ENCODE results near the gene CDKAL1. TPM values are rescaled to one million over a fixed set of nuclear protein-coding genes. Genes with fewer than 3 reads are reported as not detected.
A peak's percentile ranks its signal among the peaks of the same experiment; 100 is the strongest.

Gene CDKAL1
- total and polyA plus RNA-seq, 10 of the 15 experiments (the other 5 are each of a cell fraction or from before 2014, with no cell fraction given), result 10.7 to 26.9 (median 17.3) TPM

- no peak for TF ChIP-seq ATF2 (IDR thresholded peaks at IDR 0.05; ENCODE audit: low read length)
- no peak for TF ChIP-seq ZZZ3 (IDR thresholded peaks at IDR 0.05; ENCODE audit: control insufficient read depth, insufficient read length, low read depth)
- TF ChIP-seq MEF2B (IDR thresholded peaks at IDR 0.05; ENCODE audit: partially characterized antibody, poor library complexity, severe bottlenecking), result no peak
- no peak for TF ChIP-seq YY1 (IDR thresholded peaks at IDR 0.05; ENCODE audit: low read depth, low read length)
- TF ChIP-seq SPI1 (IDR thresholded peaks at IDR 0.05; ENCODE audit: borderline replicate concordance, insufficient read depth, low read depth, low read length), result no peak
- peak; percentile 42 to 70; a peak in 2 of 4 replicates for TF ChIP-seq IKZF2 (IDR thresholded peaks at IDR 0.05)
- peak in 1 of 2 experiments; percentile 39; a peak in 1 of 4 replicates for TF ChIP-seq BHLHE40 (IDR thresholded peaks at IDR 0.05; ENCODE audit: borderline replicate concordance in 1 of 2, low read depth in 2 of 2, low read length in 1 of 2)
- no peak for TF ChIP-seq CHD4 (IDR thresholded peaks at IDR 0.05)
- TF ChIP-seq MLLT1 (IDR thresholded peaks at IDR 0.05), result no peak
- no peak for TF ChIP-seq ZNF274 (IDR thresholded peaks at IDR 0.05; ENCODE audit: insufficient read depth, insufficient read length)
- 0 out of 2 replicates have a peak, but pooled peaks have one; percentile 15 for TF ChIP-seq ATF7 (IDR thresholded peaks at IDR 0.05; ENCODE audit: low read depth)
- TF ChIP-seq GATAD2B (conservative IDR thresholded peaks at IDR 0.05; ENCODE audit: low read depth), result no peak
- TF ChIP-seq ZBTB40 (IDR thresholded peaks at IDR 0.05; ENCODE audit: borderline replicate concordance), result peak; percentile 84; the same call in 1 of the 2 replicates
- TF ChIP-seq MTA2 (IDR thresholded peaks at IDR 0.05; ENCODE audit: low read depth), result 0 out of 2 replicates have a peak, but pooled peaks have one; percentile 38
- TF ChIP-seq NFIC (IDR thresholded peaks at IDR 0.05; ENCODE audit: low read depth, low read length), result no peak
- no peak for TF ChIP-seq SIN3A (IDR thresholded peaks at IDR 0.05; ENCODE audit: low read depth, low read length)
- no peak for TF ChIP-seq HDAC6 (IDR thresholded peaks at IDR 0.05; ENCODE audit: unreplicated experiment)
- no peak for TF ChIP-seq SREBF2 (IDR thresholded peaks at IDR 0.05; ENCODE audit: low read length)
- peak; percentile 37; the same call in 1 of the 2 replicates for TF ChIP-seq IKZF1 (conservative IDR thresholded peaks at IDR 0.05)
- no peak for TF ChIP-seq ZBTB33 (IDR thresholded peaks at IDR 0.05)
Observed at GRCh38 chr6:21208081-21208795, 674.0 kb downstream of the CDKAL1 start (continued).
